GM12878 (cell line): ENCODE results near the gene STK16. TPM values are rescaled to one million over a fixed set of nuclear protein-coding genes. Genes with fewer than 3 reads are reported as not detected.

Experiments
- ATAC-seq: fragments of 200-7000 bp; cut with Tn5 transposase; 3 replicates; pipeline ENCODE4 v1.9.1; 2020; ENCODE audit warnings: mild to moderate bottlenecking, moderate library complexity
- BruUV-seq: library from RNA; stranded (reverse); fragments of 400-500 nt; replicated peaks from 2 replicates; lab custom pipeline; 2021; lab: Mats Ljungman, UMichigan
- CTCF ChIA-PET: fragments of 300-600 bp; sonication (Branson Sonifier 250); formaldehyde crosslinking; extraction: SDS; loops from one replicate; lab custom pipeline; 2021; ENCODE audit warnings: inconsistent platforms; lab: Yijun Ruan, JAX
- POLR2A ChIA-PET: fragments of 350-600 bp; formaldehyde crosslinking; extraction: SDS; loops from one replicate; lab custom pipeline; 2021; ENCODE audit warnings: inconsistent platforms; lab: Charles Lee
- RAD21 ChIA-PET: fragments of 300-600 bp; sonication (Branson Sonifier 250); formaldehyde crosslinking; loops from one replicate; lab custom pipeline; 2023; ENCODE audit warnings: antibody characterized with exemption; ENCODE audit not compliant: unreplicated experiment; lab: Charles Lee
- SMC1A ChIA-PET: fragments of 300-600 bp; sonication (Branson Sonifier 250); formaldehyde crosslinking; loops from one replicate; lab custom pipeline; 2023; ENCODE audit not compliant: unreplicated experiment, uncharacterized antibody; lab: Charles Lee
- DNase-seq: peaks from one replicate; pipeline ENCODE4 v3.0.0-alpha.2; 2011; ENCODE audit warnings: low read depth, low spot score
- FAIRE-seq: peaks from 3 replicates; lab custom pipeline; 2011; peaks lifted over from hg19 to GRCh38; lab: Jason Lieb, UNC
- H2AFZ ChIP-seq: 2 replicates; pipeline ENCODE4 v1.6.0; 2011; ENCODE audit warnings: low read depth, low read length, control low read depth; ENCODE audit not compliant: control insufficient read depth
- H3K27ac ChIP-seq: 2 replicates; pipeline ENCODE4 v1.5.1; 2011; ENCODE audit warnings: control low read depth; ENCODE audit not compliant: control insufficient read depth, insufficient read depth
- H3K27me3 ChIP-seq, 2 experiments: replicated peaks in 1 of 2; 2 replicates each; pipeline versions ENCODE4 v1.6.0 to v1.6.1; 2011; ENCODE audit warnings: low read length in 1 of 2; ENCODE audit not compliant: control insufficient read depth in 2 of 2, insufficient read depth in 2 of 2
- H3K36me3 ChIP-seq, 2 experiments: 2 replicates each; pipeline ENCODE4 v1.5.1; 2011; ENCODE audit warnings: low read length in 1 of 2; ENCODE audit not compliant: control insufficient read depth in 2 of 2, insufficient read depth in 2 of 2
- H3K4me1 ChIP-seq: 2 replicates; pipeline ENCODE4 v1.6.1; 2011; ENCODE audit warnings: mild to moderate bottlenecking, low read length, moderate library complexity, mixed read lengths; ENCODE audit not compliant: control insufficient read depth, insufficient read depth
- H3K4me2 ChIP-seq: 2 replicates; pipeline ENCODE4 v1.6.0; 2011; ENCODE audit warnings: control low read depth; ENCODE audit not compliant: control insufficient read depth, insufficient read depth
- H3K4me3 ChIP-seq: fragments of 200-600 bp; sonication (generic); 2 replicates; pipeline ENCODE4 v1.5.1; 2016
- H3K79me2 ChIP-seq: 2 replicates; pipeline ENCODE4 v1.6.0; 2011; ENCODE audit warnings: low read length; ENCODE audit not compliant: control insufficient read depth, insufficient read depth
- H3K9ac ChIP-seq: 2 replicates; pipeline ENCODE4 v1.8.0; 2011; ENCODE audit warnings: low read length, control low read depth, mixed read lengths; ENCODE audit not compliant: control insufficient read depth, insufficient read depth
- H3K9me3 ChIP-seq: replicated peaks from 3 replicates; pipeline ENCODE4 v1.5.1; 2011; ENCODE audit warnings: mild to moderate bottlenecking, low read length; ENCODE audit not compliant: control insufficient read depth, insufficient read depth
- H4K20me1 ChIP-seq: 2 replicates; pipeline ENCODE4 v1.6.0; 2011; ENCODE audit not compliant: control insufficient read depth, insufficient read depth
- BCL3 ChIP-seq: IDR thresholded peaks from 2 replicates; pipeline ENCODE4 v1.6.1; 2011; ENCODE audit warnings: borderline replicate concordance, low read depth, mild to moderate bottlenecking, moderate library complexity, low read length; ENCODE audit not compliant: insufficient read depth, poor library complexity, severe bottlenecking
- MXI1 ChIP-seq: fragments of 150-350 bp; IDR thresholded peaks from 2 replicates; pipeline ENCODE4 v1.6.1; 2011; ENCODE audit warnings: low read depth, mild to moderate bottlenecking, inconsistent platforms, low read length, improper control_type of control experiment
- NFYA ChIP-seq: IDR thresholded peaks from 2 replicates; pipeline ENCODE4 v1.6.1; 2011; ENCODE audit warnings: low read depth, mild to moderate bottlenecking, low read length, improper control_type of control experiment, borderline replicate concordance
- NR2F1 ChIP-seq: fragments of 450-650 bp; conservative IDR thresholded peaks from 2 replicates; pipeline ENCODE4 v1.6.1; 2017; ENCODE audit warnings: mild to moderate bottlenecking
- PBX3 ChIP-seq: IDR thresholded peaks from 2 replicates; pipeline ENCODE4 v1.6.1; 2011; ENCODE audit warnings: mild to moderate bottlenecking, low read depth, low read length, moderate library complexity; ENCODE audit not compliant: insufficient replicate concordance
- WGBS: methylation state at CpG from one replicate; pipeline ENCODE4 v1.1.6; 2016; ENCODE audit warnings: low lambda C conversion rate; ENCODE audit not compliant: insufficient replicate concordance, insufficient coverage; ENCODE audit errors: missing lambda C conversion rate; 5-methylcytosine and 5-hydroxymethylcytosine counted together
- in situ Hi-C: fragments of 300-500 bp; cut with MboI; formaldehyde crosslinking; loops from 9 replicates; pipeline ENCODE4 v1.14.3; 2018; ENCODE audit warnings: mixed read lengths
- intact Hi-C: fragments of 100-400 bp; cut with micrococcal nuclease; formaldehyde crosslinking; loops from one replicate; pipeline ENCODE4 v1.14.2; 2022; ENCODE audit not compliant: unreplicated experiment
- polyA plus RNA-seq, 11 experiments: library from polyadenylated mRNA; depleted of rRNA in 4 of 11; unstranded in 6 of 11; stranded (reverse) in 5 of 11; fragments of >200 nt; fragmentation: Nextera tagmentation in 4 of 11; fragmentation: Illumina TruSeq in 1 of 11; extraction: Ambion mirVana in 4 of 11; extraction: Trizol in 1 of 11; gene quantifications; 1 replicate in 1 of 11; 2 replicates in 10 of 11; pipeline versions ENCODE4 v1.2.1 to v1.2.3, GENCODE V29; 2011 to 2016; ENCODE audit warnings: inconsistent platforms in 2 of 11, missing spikeins in 2 of 11, low read depth in 1 of 11
- total RNA-seq, 4 experiments: library from RNA; depleted of rRNA in 3 of 4; stranded (reverse); fragments of >200 nt in 3 of 4; fragmentation: Illumina TruSeq in 1 of 4; extraction: Trizol in 1 of 4; gene quantifications; 2 replicates each; pipeline versions ENCODE4 v1.2.1 to v1.2.3, GENCODE V29; 2013 to 2021

STK16 gene
- total and polyA plus RNA-seq, 10 of the 15 experiments (the other 5 are each of a cell fraction or from before 2014, with no cell fraction given): 4.3 to 50.1 (median 17.9) TPM

- Histone ChIP-seq H4K20me1 (0 out of 2 replicates have a peak, but pooled peaks cover 4% of the 10 kb centered on the region), H2AFZ (no peak overlapping the region), H3K4me1 (peaks cover 37% of the 10 kb centered on the region), H3K36me3 (peaks cover 12 to 19% of the 10 kb centered on the region in 2 experiments), H3K79me2 (peaks cover 45% of the 10 kb centered on the region), H3K27me3 (no peaks in the 10 kb centered on the region), H3K9ac (peak overlapping the region; percentile 86), H3K4me2 (peak overlapping the region; percentile 92), H3K9me3 (no peaks in the 10 kb centered on the region), H3K4me3 (peak overlapping the region; percentile 86), H3K27ac (peak overlapping the region; percentile 77)
- BruUV-seq: no TSS peak
- ChIA-PET POLR2A (interaction anchor here (0.6 to 9.0 kb wide), 13 partner anchors 17 to 809 kb away, joined by 3 to 160 read pairs (median 5); partner anchors contain the start of genes ANKZF1, ATG9A, CNPPD1 and DNAJB2), CTCF (interaction anchor here (0.6 to 6.1 kb wide), 7 partner anchors 22 to 982 kb away, joined by 3 to 65 read pairs (median 5); partner anchors contain the start of genes AAMP, ANKZF1, ATG9A and DNAJB2), SMC1A (interaction anchor here (0.8 to 8.6 kb wide), 9 partner anchors 13 to 398 kb away, joined by 3 to 98 read pairs (median 7); partner anchors contain the start of genes ANKZF1, ATG9A, CNPPD1 and DNAJB2), RAD21 (interaction anchor here (1.1 to 5.1 kb wide), 6 partner anchors 9 to 81 kb away, joined by 3 to 53 read pairs (median 4); partner anchors contain the start of gene DNAJB2)
- FAIRE-seq (no peak), DNase-seq (no peak), ATAC-seq (no peak)
- TF ChIP-seq NR2F1 (no peak), MXI1 (no peak), BCL3 (no peak), PBX3 (no peak), NFYA (no peak)
- in situ Hi-C loops: no loop called here
- intact Hi-C loops: loop anchor here (2.0 kb wide), 2 partner anchors 23 to 75 kb away; partner anchors contain the start of genes ANKZF1, ATG9A and CNPPD1
- WGBS: 25% methylated on average over 5 of the region's 5 CpGs
Observed at GRCh38 chr2:219252084-219252483, 6.8 kb downstream of the STK16 start.
